KOPT-K1 (cell line): ENCODE results near the gene SMLR1.

Experiments
- H3K27ac ChIP-seq: fragments of 200-600 bp; sonication (generic); 2 replicates; pipeline ENCODE4 v1.5.1; 2016; ENCODE audit warnings: antibody characterized with exemption, mild to moderate bottlenecking, low read depth, low read length; ENCODE audit not compliant: poor library complexity, severe bottlenecking
- H3K36me3 ChIP-seq: fragments of 200-600 bp; sonication (generic); 2 replicates; pipeline ENCODE4 v1.5.1; 2017; ENCODE audit warnings: antibody characterized with exemption, mild to moderate bottlenecking, low read length, moderate library complexity; ENCODE audit not compliant: insufficient read depth
- H3K9me3 ChIP-seq: fragments of 200-600 bp; sonication (generic); 2 replicates; pipeline ENCODE4 v1.5.1; 2017; ENCODE audit warnings: antibody characterized with exemption, low read length, mild to moderate bottlenecking; ENCODE audit not compliant: insufficient read depth, poor library complexity, severe bottlenecking

Gene SMLR1

GRCh38 chr6:130837067-130837466 is 9.9 kb downstream of the SMLR1 start:
- Histone ChIP-seq H3K36me3 (no peaks in the 10 kb centered on the region), H3K27ac (no peak overlapping the region), H3K9me3 (no peaks in the 10 kb centered on the region)

- H3K36me3 ChIP-seq: no peaks in the 10 kb centered on the region
- H3K27ac ChIP-seq: no peak overlapping the region
- H3K9me3 ChIP-seq: no peaks in the 10 kb centered on the region
These were observed 11.1 kb downstream of the SMLR1 start for GRCh38 chr6:130838250-130838860.

DNA sequence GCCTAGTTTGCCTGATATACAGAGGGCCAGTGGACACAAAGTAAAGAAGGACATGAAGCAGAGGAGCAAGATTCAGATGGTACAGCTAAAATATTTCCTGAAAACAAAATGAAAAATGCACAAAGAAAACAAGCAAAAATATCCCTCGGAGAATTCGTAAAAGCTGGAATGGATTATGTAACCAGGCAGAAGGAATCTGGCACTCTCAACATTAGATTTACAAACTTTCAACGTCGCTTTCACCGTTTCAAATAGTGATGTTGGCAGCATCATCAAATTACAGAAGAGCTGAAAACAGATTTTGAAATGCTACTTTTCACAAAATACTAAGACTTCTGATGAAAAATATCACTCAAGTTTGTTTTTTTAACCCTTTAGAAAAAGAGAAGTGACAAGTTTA is 11.7 kb downstream of the SMLR1 start:
- no peak overlapping the region for H3K27ac ChIP-seq

GRCh38 chr6:130839379-130839778 is 12.2 kb downstream of the SMLR1 start:
- no peaks in the 10 kb centered on the region for H3K9me3 ChIP-seq
- H3K36me3 ChIP-seq: no peaks in the 10 kb centered on the region
- no peak overlapping the region for H3K27ac ChIP-seq

More for the DNA sequence above, 11.7 kb downstream of the SMLR1 start:
- H3K9me3 ChIP-seq: no peaks in the 10 kb centered on the region
- H3K36me3 ChIP-seq: no peaks in the 10 kb centered on the region

GRCh38 chr6:130840050-130840449 is 12.8 kb downstream of the SMLR1 start:
- Histone ChIP-seq H3K27ac (no peak overlapping the region), H3K9me3 (no peaks in the 10 kb centered on the region), H3K36me3 (no peaks in the 10 kb centered on the region)

DNA sequence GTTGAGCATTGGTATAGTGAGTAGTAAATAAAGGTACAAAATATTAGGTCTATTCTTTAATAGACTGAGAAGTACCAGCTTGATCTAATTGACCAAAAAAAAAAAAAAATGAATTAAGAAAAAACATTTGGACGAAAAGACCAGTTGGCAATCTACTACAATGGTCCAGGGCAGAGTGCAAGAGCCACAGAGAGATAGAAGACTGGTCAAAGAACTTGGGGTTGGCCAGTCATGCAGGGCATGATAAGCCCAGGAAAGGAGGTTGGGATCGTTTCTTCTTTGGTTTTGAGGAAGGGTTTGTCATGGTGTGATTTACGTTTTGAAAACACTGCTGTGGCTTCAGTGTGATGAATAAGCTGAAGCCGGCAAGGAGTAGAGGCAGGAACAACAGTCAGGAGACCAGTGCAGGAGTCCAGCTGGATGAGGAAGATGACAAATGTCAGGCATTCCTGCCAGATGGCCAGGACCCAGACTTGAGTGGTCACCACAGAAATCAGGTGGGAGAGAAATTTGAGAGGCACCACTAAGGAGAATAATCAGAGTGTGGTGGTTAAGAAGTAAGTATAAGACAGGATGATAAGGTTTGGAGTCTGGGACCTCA is 14.0 kb downstream of the SMLR1 start:
- Histone ChIP-seq H3K9me3 (no peaks in the 10 kb centered on the region), H3K27ac (no peak overlapping the region), H3K36me3 (no peaks in the 10 kb centered on the region)

- Histone ChIP-seq H3K9me3 (no peaks in the 10 kb centered on the region), H3K27ac (no peak overlapping the region), H3K36me3 (no peaks in the 10 kb centered on the region)
These were observed 16.5 kb downstream of the SMLR1 start for GRCh38 chr6:130843575-130844320.

- Histone ChIP-seq H3K36me3 (no peaks in the 10 kb centered on the region), H3K27ac (no peak overlapping the region), H3K9me3 (no peaks in the 10 kb centered on the region)
These were observed 19.3 kb downstream of the SMLR1 start for GRCh38 chr6:130846501-130846900.

GRCh38 chr6:130847001-130847910 is 20.1 kb downstream of the SMLR1 start:
- Histone ChIP-seq H3K27ac (no peak overlapping the region), H3K9me3 (no peaks in the 10 kb centered on the region)

GRCh38 chr6:130848945-130849344 is 21.7 kb downstream of the SMLR1 start:
- Histone ChIP-seq H3K36me3 (no peaks in the 10 kb centered on the region), H3K9me3 (no peaks in the 10 kb centered on the region), H3K27ac (no peak overlapping the region)

More at GRCh38 chr6:130847001-130847910, 20.1 kb downstream of the SMLR1 start:
- no peaks in the 10 kb centered on the region for H3K36me3 ChIP-seq

DNA sequence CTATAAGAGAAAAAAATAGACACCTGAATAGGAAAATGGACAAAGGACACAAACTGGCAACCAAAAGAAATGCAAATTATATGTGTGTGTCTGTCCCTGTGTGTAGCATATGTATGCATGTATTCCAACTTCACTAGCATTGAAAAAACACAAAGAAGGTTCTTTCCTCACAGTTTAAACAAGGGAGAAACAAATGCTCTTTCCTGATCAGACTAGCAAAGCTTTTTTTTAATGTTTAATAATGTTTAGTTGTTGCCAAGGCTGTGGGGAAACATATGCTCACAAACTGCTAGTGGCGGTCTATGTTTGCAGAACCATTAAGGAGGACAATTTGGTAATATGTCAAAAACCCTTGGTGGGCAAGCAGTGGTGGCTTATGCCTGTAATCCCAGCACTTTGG is 22.4 kb downstream of the SMLR1 start:
- Histone ChIP-seq H3K9me3 (no peaks in the 10 kb centered on the region), H3K27ac (no peak overlapping the region)

GRCh38 chr6:130851026-130851425 is 23.8 kb downstream of the SMLR1 start:
- Histone ChIP-seq H3K9me3 (no peaks in the 10 kb centered on the region), H3K27ac (no peak overlapping the region), H3K36me3 (no peaks in the 10 kb centered on the region)

More for the DNA sequence above, 22.4 kb downstream of the SMLR1 start:
- no peaks in the 10 kb centered on the region for H3K36me3 ChIP-seq

- H3K9me3 ChIP-seq: no peaks in the 10 kb centered on the region
- H3K27ac ChIP-seq: no peak overlapping the region
- H3K36me3 ChIP-seq: no peaks in the 10 kb centered on the region
These were observed 25.8 kb downstream of the SMLR1 start for GRCh38 chr6:130852844-130853554.

- Histone ChIP-seq H3K9me3 (no peaks in the 10 kb centered on the region), H3K36me3 (no peaks in the 10 kb centered on the region), H3K27ac (no peak overlapping the region)
These were observed 26.5 kb downstream of the SMLR1 start for GRCh38 chr6:130853555-130854183.
